ENCODE data around the gene CBX6.
A peak's percentile ranks its signal among the peaks of the same experiment; 100 is the strongest.
"Not testable (repeated sequence)": the region's sequence is repeated elsewhere in the genome, so short reads cannot be mapped to it uniquely, and the experiment has no call there.

CBX6 gene

DNA sequence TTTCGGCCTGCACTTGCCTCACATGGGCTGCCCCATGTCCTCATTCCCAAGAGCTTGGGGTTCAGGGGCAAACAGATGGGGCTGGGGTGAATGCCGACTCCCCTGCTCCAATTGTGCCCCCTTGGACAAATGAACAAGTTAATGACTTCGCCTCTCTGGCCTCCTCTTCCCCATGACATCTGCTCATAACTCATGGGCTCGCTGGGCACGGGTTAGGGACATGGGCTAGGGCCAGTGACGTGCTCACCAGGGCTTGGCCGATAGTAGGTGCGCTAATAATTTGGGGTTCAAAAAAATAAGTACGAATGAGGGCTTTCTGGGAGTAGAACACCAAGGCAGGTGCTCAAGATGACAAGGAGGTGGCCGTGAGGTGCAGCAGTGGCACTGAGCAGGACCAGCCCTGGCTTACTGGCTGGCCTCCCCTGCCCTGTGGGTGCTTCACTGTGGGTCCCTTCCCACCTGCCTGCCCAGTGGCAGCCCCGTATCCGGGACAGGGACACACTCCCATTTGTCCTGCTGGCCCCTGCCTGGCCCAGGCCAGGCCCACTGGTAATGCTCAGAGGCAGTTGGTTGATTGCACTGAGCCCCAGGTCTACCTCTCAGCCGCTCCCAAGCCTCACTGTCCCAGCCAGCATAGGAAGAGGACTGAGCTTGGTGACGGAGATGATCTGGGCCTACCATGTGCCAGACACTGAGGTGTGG, 12.3 kb downstream of the CBX6 start:
- no peak for DNase-seq

- no peak for DNase-seq
Measured at GRCh38 chr22:38858492-38858891, 13.5 kb downstream of the CBX6 start.

DNA sequence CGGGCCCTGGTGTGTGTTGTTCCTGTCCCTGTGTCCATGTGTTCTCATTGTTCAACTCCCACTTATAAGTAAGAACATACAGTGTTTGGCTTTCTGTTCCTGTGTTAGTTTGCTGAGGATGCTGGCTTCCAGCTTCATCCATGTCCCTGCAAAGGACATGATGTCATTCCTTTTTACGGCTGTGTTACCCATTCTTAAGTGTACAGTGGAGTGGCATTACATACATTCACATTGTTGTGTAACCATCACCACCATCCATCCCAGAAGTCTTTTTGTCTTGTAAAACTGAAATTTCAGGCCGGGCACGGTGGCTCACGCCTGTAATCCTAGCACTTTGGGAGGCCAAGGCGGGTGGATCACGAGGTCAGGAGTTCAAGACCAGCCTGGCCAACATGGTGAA, 17.5 kb downstream of the CBX6 start:
- not testable (repeated sequence) for DNase-seq

DNA sequence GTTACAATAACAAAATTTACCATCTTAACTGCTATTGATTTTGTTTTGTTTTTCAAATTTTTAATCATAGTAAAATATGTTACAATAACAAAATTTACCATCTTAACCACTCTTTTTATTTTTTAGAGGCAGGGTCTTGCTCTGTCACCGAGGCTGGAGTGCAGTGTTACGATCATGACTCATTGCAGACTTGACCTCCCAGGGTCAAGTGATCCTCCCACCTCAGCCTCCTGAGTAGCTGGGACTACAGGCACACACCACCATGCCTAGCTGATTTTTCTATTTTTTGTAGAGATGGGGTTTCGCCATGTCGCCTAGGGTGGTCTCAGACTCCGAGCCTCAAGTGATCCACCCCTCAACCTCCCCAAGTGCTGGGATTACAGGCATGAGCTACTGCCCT, 18.1 kb downstream of the CBX6 start:
- DNase-seq = not testable (repeated sequence)

- DNase-seq = no peak
Measured at GRCh38 chr22:38853196-38853651, 18.8 kb downstream of the CBX6 start.

DNA sequence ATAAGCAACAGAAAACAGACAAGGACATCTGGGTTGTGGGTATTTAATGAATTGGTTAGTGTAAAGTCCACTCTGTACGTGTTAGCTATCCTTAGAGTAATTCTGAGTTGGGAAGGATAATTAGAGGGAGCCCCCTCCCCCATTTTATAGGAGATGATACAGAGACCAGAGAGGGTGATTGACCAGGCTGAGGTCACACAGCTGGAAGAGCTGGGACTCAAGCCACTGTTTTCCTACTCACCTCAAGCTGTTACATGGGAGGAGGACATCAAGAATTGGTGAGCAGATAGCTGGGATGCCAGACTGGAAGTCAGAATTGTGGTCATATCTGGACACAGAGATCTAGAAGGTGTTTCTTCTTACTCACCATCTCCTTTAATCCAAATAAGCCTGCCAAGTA, 19.5 kb downstream of the CBX6 start:
- DNase-seq = no peak

GRCh38 chr22:38850941-38851849, 20.8 kb downstream of the CBX6 start:
- no peak for DNase-seq

GRCh38 chr22:38850399-38850798, 21.6 kb downstream of the CBX6 start:
- DNase-seq = no peak

- no peak for DNase-seq
Measured at GRCh38 chr22:38849811-38850210, 22.2 kb downstream of the CBX6 start.

GRCh38 chr22:38846412-38846811, 25.6 kb downstream of the CBX6 start:
- no peak for DNase-seq

GRCh38 chr22:38845004-38845740, 26.8 kb downstream of the CBX6 start:
- DNase-seq = no peak

- DNase-seq = no peak
Measured at GRCh38 chr22:38844315-38845003, 27.6 kb downstream of the CBX6 start.

DNA sequence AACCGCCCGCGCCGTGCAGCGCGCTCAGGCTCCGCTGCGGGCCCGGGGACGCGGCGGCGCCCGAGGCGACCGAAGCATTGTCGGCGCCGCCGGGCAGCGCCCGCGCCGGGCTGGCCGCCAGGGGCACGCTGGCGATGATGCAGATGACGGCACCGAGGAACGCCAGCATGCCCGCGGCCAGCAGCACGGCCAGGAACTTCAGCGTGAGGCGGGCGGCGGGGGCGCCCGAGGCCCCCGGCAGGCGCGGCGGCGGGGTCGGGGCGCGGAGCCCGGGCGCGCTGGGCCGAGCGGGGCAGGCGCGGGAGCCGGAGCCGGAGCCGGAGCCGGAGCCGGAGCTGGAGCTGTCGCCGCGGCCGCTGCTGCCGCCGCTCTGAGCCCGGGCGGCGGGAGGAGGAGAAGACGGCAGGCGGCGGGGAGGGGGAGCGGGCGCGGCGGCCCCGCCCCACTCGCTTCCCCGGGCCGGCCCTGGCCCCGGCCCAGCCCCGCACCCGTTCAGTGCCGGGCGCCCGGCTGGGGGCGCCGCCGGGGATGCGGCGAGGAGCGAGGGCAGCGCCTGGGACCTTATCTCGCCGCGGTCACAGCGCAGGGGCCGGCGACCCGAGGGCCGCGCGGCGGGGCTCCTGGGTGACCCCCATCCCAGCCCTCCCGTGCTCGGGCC, 28.2 kb downstream of the CBX6 start, which contains the start of gene NPTXR:
TSS of gene NPTXR (minus strand) at position 372 of the 658 bp plus-strand sequence.
- peak; percentile 61 for DNase-seq

- DNase-seq = peak; percentile 48
Measured at GRCh38 chr22:38843201-38843656, 28.8 kb downstream of the CBX6 start.

- DNase-seq = no peak
Measured at GRCh38 chr22:38842512-38843200, 29.4 kb downstream of the CBX6 start.

GRCh38 chr22:38841635-38842034, 30.4 kb downstream of the CBX6 start:
- DNase-seq = no peak

DNA sequence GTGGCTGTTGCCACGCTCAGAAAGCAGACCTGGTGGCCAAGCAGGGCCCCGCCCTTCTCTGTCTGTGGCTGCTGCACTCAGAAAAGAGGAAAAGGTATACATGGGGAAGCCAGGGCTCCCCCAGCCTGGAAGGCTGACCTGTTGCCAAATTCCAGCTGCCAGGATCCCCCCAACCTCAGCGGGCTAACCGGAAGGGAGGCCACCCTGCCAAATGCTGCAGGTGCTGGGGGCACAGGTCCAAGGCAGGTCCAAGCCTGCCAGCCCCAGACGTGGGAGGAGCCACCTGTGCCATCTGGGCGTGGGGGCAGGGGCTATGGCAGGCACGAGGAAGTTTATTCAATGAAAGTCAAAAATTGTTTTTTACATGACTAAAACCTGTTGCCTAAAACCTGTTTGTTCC, 30.8 kb downstream of the CBX6 start:
- DNase-seq = no peak

DNA sequence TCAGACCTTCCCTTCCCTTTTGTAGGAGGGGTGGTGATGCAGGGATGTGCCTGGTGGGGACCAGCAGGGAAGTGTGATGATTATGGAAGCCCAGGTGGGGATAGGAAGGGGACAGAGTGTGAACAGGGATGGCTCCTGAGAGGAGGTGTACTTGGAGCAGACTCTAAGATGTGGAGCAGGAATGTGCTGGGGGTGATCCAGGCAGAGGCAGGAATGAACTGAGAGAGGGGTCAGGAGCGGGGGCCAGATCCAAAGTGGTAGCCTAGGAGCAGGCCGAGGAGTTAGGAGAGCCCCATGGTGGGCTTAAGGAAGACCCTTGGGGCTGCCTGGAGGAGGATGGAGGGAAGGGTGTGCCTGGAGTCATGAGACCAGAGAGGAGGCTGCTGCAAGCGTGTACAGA, 31.9 kb downstream of the CBX6 start:
- no peak for DNase-seq

DNA sequence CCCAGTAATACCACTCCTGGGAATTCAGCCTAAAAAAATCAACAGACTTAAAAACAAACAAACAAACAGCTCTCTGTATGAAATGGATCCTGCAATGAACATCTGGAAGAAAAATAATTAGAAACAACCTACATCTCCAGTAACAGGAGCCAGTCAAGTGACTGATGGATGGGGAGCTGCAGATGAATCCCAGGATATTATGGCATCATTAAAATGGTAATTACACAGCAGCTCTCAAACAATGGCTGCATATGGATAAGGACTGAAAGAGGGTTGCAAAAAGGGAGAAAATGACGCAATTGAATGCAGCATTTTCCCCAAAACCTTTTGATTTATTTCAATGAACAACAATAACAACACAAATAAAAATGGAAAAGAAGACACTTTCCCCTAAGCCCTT, 32.3 kb downstream of the CBX6 start:
- DNase-seq = no peak

DNA sequence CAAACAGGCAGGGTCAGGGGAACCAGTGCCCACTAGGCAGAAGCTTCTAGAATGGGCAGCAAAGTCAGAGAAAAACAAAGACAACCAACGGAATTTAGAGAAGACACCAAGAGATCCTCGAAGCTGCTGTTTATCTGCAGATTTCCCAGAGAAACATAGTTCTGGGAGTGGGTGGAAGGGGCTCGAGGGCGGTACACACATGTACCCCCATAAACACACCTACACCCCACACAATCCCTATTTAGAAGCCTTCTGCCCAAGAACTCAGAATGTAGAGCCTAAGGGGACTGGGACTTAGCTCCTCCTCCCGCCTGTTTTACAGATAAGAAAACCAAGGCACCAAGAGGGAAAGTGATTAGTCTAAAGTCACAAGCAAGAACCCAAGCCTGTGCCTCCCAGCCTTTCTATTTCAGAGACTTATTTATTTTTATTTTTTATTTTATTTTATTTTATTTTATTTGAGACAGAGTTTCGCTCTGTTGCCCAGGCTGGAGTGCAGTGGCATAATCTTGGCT, 34.5 kb downstream of the CBX6 start:
- no peak for DNase-seq

DNA sequence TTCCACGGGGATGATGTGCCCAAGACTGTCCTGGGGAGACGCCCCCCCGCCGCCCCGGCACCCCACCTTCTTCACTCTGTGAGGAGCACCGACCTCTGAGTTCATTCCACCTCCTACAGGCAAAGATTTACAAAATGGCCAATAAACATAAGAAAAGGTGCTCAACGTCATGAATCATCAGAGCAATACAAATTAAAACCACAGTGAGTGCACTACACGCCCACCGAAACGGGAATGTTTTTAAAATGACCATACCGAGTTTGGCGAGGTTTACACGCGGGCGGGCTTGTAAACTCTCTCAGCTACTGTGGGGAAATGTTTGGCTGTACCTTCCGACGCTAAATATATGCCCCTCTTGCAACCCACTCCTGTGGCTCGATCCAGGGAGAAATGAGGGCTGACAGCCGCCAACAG, 36.1 kb downstream of the CBX6 start:
- DNase-seq = no peak
